Central memory CD4-positive, alpha-beta T cell (primary cell): ENCODE measurements around the gene BAD.

Source experiments
- DNase-seq: peaks from one replicate; pipeline ENCODE4 v3.0.0; 2022

Gene BAD

GRCh38 chr11:64243236-64243854, 41.1 kb downstream of the BAD start:
- no peak for DNase-seq

- DNase-seq = no peak
These were observed 42.7 kb downstream of the BAD start for GRCh38 chr11:64241491-64242374.

GRCh38 chr11:64241241-64241490, 43.3 kb downstream of the BAD start:
- peak; percentile 100 for DNase-seq

- peak; percentile 99 for DNase-seq
These were observed 43.8 kb downstream of the BAD start, which contains the start of gene FKBP2 for GRCh38 chr11:64240435-64241240. TSS of gene FKBP2 (plus strand) at chr11:64241095. CDS start at chr11:64242388, 1,293 bp downstream.

GRCh38 chr11:64239662-64240434, 44.6 kb downstream of the BAD start:
- DNase-seq = no peak

- no peak for DNase-seq
These were observed 45.5 kb downstream of the BAD start for GRCh38 chr11:64238999-64239398.

- DNase-seq = no peak
These were observed 46.4 kb downstream of the BAD start for GRCh38 chr11:64238076-64238475.

GRCh38 chr11:64237484-64237951, 46.9 kb downstream of the BAD start:
- DNase-seq = no peak

- no peak for DNase-seq
These were observed 48.9 kb downstream of the BAD start for GRCh38 chr11:64235437-64236161.

GRCh38 chr11:64234647-64235379, 49.7 kb downstream of the BAD start:
- peak; percentile 56 for DNase-seq

- DNase-seq = peak; percentile 67
These were observed 50.4 kb downstream of the BAD start, which contains the start of gene VEGFB for GRCh38 chr11:64233913-64234586. TSS of gene VEGFB (plus strand) at chr11:64234584. CDS start at chr11:64234834, 250 bp downstream.

- no peak for DNase-seq
These were observed 51.5 kb downstream of the BAD start for GRCh38 chr11:64232967-64233315.

- DNase-seq = no peak
These were observed 52.1 kb downstream of the BAD start for GRCh38 chr11:64232182-64232966.

GRCh38 chr11:64231546-64231945, 52.9 kb downstream of the BAD start:
- DNase-seq = no peak

- no peak for DNase-seq
These were observed 53.5 kb downstream of the BAD start for GRCh38 chr11:64230985-64231365.

- peak; percentile 85 for DNase-seq
These were observed 54.1 kb downstream of the BAD start, which contains the start of gene DNAJC4 for GRCh38 chr11:64230171-64230984. TSS of gene DNAJC4 (plus strand) at chr11:64230548. CDS start at chr11:64230855, 307 bp downstream.

GRCh38 chr11:64229744-64230170, 54.7 kb downstream of the BAD start:
- no peak for DNase-seq

- DNase-seq = no peak
These were observed 55.2 kb downstream of the BAD start for GRCh38 chr11:64229090-64229743.
